ENCODE results near the gene KY.

Gene KY

DNA sequence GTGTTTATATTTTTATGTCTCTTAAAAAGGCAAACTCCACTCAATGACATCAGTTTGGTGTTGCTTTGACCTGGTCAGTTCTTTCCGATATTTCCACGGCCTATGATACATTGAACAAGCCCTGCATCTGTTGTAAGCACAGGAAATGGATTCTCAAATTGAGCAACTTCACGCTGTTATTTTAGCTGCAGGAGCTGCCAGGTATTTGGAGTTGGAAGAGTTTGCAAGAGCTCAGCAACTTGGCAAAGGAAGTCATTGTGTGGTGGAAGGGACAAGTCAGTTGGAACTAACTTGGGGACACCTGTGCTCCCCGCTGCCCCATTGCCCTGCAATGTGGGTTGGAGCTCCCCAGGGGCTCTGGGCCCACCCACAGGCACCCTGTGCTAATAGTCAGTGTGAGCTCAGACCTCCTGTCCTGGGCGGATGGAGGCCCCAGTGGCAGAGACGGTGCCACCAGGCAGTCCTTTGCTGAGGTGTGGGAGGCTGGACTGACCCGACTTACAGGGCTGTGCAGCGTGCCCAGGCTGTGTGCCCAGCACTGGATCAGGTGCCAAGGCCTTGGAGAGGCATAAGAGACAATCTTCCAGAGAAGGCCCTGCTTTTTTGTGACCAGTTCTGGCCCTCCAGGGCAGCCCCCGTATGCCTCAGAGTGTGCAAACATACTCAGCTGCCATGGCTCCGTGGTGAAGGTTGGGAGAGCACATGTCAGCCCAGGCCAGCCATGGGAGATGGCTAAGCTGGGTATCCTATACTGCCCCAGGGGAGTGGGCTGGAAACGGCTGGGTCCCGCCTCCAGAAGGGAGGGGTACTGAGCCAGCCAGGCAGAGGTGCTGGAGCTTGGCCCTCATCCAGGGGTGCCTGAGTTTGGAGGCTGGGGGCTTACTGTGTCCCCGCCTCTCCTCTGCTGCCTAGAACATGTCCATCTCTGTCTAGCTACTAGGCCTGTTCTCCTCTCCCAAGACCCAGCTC is 43.5 kb downstream of the KY start:
- TF ChIP-seq, protein P1, sequence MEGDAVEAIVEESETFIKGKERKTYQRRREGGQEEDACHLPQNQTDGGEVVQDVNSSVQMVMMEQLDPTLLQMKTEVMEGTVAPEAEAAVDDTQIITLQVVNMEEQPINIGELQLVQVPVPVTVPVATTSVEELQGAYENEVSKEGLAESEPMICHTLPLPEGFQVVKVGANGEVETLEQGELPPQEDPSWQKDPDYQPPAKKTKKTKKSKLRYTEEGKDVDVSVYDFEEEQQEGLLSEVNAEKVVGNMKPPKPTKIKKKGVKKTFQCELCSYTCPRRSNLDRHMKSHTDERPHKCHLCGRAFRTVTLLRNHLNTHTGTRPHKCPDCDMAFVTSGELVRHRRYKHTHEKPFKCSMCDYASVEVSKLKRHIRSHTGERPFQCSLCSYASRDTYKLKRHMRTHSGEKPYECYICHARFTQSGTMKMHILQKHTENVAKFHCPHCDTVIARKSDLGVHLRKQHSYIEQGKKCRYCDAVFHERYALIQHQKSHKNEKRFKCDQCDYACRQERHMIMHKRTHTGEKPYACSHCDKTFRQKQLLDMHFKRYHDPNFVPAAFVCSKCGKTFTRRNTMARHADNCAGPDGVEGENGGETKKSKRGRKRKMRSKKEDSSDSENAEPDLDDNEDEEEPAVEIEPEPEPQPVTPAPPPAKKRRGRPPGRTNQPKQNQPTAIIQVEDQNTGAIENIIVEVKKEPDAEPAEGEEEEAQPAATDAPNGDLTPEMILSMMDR (IDR thresholded peaks at IDR 0.05), result no peak

DNA sequence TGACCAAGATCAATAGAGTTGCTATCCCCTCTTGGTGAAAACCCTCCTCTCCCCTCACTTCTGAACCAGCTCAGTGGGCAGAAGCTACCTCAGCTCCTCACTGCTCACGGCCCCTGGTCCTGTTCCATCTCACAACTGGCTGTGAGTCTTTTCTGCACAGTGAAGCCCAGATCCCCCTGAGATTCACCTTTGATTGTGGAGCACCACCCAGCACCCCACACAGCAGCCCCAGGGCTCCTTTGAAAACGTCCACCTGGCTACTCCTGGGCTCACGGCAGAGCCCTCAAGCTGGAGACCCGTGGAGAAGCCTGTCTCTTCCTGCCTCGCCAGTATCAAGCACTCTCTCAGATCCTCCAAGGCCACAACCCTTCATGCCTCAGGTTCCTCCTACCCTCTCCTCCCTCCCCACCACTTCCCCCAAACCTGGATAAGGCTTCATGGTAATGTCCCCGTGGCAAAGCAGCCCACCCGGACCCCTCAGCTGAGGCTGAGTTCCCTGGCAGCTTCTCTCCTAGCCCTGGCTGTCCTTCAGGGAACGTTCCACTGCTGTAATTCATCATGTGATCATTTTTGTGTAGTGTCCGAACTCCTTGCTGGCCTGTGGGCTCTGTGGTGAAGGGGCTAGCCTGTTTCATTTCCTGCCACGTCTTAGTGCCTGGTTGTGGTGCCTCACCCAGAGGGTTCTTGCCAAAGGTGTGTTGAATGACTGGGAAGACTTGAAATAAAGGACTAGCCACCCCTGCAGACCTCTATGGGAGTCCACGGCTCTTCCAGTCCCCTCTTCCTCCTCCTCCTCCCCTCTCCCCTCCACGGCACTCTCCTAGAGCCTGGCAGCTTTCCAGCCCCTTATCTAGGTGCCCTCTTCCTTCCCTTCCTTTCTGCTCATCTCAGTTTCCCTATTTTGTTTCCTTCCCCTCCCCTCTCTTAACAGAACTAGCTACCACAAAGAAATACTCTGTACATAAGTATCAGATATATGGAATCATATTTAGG is 44.5 kb downstream of the KY start:
- TF ChIP-seq, protein P1 (IDR thresholded peaks at IDR 0.05), result no peak

DNA sequence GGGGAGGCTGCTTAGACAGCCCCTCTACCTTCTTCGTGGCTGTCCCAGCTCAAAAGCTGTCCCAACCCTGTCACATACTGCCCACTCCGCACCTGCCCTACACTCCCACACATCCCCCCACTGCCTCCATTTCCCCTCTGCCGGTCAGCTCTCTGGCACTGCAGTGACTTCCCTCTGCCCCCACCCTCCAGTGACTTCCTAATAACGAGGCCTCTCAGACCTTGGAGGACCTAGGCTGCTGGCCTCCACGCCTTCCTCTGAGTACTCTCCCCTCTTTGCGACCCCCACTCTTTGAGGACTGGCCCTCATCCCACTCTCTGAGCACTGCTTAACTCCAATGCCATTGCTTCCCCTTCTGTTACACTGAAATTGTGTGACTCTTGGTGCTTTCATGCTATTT is 45.3 kb downstream of the KY start:
- TF ChIP-seq, protein P1 (IDR thresholded peaks at IDR 0.05), result no peak

DNA sequence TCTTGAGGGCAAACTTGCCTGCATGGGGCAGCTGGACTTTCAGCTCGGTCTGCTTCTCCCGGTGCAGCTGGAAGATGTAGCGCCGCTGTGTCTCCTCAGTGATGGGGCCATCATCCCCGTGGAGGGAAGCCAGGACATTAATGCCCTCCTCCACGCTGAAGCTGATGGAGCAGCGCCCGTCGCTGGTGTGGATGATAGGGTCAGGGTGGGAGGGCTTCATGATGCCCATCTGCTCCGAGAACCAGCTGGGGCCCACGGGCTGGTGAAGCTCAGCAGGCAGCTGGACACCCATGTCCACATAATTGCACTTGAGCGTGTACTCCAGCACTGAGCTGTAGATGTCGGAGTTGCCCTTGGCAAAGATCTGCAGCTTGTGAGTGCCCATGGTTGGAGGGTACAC is 46.9 kb downstream of the KY start:
- TF ChIP-seq, protein P1 (IDR thresholded peaks at IDR 0.05), result no peak

DNA sequence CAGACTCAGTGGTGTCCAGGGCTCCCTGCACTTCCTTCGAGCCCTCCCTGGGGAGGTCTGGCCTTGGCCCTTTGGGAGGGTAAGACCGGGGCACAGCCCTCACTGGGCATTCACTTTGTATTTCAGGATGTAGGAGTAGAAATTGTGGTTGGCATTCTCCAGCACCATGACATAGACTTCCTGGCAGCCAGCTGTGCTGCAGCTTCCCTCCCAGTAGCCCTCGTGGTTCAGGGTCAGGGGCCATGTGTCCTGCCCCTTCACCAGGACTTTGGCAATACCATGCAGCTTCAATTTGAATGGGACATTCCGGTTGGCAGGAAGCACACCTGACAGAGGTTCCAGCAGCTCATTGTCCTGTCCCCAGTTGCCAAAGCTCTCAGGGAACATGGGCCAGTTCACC is 47.3 kb downstream of the KY start:
- TF ChIP-seq, protein P1 (IDR thresholded peaks at IDR 0.05), result no peak

DNA sequence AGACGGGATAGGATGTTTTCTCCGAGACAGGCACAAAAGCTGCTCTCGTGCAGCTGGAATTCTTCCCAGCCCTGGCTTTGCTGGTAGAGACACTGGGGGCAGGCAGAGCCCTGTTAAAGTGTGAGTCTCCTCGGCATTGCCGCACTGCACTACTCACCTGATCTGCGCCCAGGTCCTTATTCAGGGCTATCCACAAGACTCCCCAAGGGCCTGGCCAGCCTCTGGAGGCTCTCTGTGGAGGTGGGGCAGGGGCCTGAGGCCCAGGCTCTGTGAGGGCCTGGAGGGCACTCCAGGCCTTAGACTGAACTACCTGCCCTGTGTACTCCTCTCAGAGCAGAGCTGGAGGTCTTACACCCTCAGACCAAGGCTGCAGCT is 48.4 kb downstream of the KY start:
- TF ChIP-seq, protein P1 (IDR thresholded peaks at IDR 0.05), result no peak

Measured in LNCAP (cell line).